HG03558 (cell line): ENCODE results near the gene DACT3.

Experiments
- ATAC-seq: cut with Tn5 transposase; IDR thresholded peaks from one replicate; pipeline ENCODE4 v1.9.1; 2021; ENCODE audit warnings: moderate number of reproducible peaks; ENCODE audit not compliant: unreplicated experiment; ENCODE audit errors: extremely low read depth

The DACT3 gene

DNA sequence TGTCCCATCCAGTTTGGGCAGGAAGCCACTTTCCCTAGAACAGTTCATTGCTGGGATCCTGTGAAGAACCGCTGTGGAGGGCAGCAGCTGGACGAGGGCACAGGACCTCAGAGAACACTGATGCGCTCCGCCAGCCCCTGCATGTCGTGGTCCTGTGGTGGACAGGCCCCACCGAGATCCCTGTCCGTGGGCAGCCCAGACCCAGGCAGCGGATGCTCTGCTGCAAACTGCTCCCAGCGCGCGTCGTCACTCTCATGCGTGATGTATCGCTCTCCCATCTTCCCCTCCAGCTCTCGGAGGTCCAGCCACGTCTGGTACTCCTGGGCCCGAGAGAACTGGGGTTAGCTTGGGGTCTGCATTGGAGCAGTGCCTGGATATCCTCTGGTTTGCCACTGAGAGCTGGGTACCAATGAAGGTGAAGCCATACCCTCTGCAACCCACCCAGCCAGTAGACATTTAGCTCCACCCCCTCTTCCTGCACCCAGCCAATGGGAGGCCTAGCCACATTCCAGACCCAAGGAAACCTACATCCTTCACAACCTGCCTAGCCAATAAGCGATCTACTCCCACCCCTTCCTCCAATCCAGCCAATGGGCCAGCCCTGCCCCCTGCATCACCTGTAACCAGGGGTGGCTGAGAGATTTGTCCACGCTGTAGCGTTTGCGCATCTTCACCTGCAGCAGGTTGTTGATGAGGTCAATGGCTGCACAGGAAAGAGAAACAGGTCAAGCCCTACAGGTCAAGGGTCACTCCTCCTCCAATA, 13.6 kb upstream of the DACT3 start:
- ATAC-seq = no peak

GRCh38 chr19:46670813-46671212, 9.8 kb upstream of the DACT3 start:
- ATAC-seq = no peak

DNA sequence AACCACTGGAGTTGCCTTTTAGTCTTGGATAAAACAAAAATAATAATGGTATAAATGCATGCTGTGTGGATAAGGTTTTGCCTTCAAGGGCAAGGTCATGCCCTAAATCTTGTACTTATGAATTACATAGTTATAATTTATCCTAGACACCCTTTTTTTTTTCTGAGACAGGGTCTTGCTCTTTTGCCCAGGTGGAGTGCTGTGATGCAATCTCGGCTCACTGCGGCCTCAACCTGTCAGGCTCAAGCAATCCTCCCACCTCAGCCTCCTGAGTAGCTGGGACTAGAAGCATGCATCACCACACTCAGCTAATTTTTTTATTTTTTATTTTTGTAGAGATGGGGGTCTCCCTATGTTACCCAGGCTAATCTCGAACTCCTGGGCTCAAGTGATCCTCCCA, 7.7 kb upstream of the DACT3 start:
- ATAC-seq = no peak

DNA sequence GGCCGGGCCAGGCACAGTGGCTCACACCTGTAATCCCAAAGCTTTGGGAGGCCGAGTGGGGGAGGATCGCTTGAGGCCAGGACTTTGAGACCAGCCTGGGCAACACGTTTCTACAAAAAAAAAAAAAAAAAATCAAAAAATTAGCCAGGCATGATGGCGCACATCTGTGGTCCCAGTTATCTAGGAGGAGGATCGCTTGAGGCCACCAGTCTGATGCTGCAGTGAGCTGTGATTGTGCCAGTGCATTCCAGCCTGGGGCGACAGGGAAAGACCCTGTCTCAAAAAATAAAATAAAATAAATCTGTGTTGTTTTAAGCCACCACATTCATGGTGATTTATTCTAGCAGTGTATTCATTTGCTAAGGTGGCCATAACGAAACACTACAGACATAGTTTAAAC, 4.1 kb upstream of the DACT3 start:
- ATAC-seq = no peak

- ATAC-seq = no peak
Observed at GRCh38 chr19:46661735-46662592, 982 bp upstream of the DACT3 start.

- ATAC-seq = no peak
Observed at GRCh38 chr19:46660551-46661019, 397 bp downstream of the DACT3 start.

GRCh38 chr19:46660008-46660517, 919 bp downstream of the DACT3 start:
- no peak for ATAC-seq

DNA sequence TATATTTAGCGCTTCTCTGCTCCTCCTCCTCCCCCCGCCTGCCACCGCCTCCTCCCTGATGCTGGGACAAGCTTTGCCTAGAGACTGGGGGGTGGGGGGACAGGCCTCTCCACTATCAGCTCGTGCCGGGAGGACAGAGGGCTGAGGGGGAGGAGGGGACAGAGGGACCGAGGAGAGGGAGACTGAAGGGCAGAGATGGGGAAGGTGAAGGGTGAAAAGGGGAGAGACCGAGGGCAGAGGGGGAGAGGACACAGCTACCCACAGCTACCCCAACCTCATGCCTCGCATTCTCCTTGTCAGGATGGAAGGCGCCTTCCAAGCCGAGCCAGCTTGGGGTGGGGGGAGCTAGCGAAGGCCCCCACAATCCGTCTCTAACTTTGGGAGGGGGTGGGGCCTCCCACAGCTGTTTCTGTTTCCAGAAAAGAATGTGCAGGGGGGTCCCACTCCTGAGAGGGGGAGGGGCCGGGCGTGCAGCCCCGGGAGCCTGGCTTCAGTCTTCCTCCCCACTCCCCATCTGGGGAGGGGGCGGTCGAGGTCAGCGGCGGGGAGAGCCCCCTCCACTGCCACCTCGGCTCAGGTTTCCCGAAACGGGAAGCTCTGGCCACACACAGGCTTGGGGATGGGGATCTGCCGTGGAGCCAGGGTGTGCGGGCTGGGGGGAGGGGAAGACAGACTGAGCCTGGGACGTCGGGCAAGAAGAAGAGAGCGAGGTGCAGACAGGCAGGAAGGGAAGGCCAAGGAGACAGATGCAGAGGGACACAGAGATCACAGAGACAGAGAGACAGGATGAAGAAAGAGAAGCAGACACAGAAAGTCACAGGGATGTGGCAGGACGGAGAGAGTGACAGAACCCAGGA, 1.6 kb downstream of the DACT3 start:
- no peak for ATAC-seq

GRCh38 chr19:46656541-46656940, 4.4 kb downstream of the DACT3 start:
- no peak for ATAC-seq

DNA sequence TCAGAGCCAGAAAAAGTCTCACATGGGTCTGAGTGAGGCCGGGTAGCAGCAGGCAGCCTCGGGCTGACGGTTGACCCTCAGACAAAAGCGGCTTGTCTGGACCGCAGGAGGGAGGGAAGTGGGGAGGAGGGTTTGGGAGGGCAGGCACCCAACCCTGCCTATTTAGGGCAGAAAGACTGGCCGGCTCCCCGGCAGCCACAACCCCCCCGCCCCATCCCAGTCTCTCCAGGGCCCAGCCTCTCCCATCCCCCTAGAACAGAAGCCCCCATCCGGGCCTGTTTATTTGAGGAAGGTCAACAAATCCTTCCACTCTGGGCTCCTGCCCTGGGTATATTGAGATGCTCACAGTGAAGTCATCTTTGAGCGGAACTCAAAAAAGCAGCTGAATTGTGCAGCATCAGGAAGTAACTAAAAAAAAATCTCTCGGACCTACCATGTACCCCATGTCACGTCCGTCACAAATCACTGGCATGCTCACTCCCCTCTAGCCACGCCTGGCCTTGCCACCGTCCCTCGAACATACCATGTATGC, 6.3 kb downstream of the DACT3 start:
- ATAC-seq = no peak

- ATAC-seq = no peak
Observed at GRCh38 chr19:46650445-46650844, 10.5 kb downstream of the DACT3 start.

DNA sequence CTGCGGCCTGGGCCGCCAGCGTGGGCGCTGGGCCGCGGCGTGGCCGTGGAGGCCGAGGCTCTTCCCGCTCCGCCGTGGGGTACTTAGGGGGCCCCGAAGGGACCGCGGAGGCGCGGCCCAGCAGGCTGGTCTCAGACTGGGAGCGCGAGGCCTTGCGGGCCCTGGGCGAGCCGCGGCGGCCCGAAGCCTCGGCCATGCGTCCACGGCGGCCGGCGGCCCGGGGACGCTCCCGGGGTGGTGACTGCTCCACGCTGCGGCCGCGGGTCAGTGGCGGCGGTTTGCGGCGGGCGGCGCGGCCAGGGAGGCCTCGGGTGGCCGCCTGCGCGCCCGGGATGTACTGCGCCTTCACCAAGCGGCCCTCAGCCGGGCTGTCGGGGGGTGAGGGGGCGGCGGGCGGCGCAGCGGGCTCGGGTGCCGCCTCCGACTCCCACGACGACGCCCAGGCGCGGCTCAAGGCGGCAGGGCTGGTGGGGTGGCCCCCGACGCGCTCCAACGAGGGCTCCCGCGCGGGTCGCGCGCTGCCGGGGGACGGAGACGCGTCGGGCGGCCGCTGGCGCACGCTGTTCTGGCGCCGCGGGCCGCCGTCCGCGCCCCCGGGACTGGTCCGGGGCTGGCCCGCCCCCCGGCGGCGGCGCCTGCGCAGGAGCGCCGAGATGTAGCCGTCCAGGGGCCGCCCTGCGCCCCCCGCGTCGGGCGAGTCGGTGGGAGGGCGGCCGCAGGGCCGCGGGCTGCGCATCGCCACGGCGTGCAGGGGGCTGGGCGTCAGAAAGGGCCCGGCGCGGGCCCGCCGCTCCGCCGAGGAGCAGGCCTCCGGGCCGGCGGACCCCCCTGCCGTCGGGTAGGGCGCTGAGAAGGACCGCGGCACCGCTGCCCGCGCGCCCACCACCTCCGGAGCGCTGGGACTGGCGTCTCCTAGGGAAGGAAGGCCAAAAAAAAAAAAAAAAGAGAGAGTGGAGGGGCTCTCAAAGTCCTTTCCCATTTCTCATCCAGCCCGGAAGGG, 11.7 kb downstream of the DACT3 start:
- no peak for ATAC-seq

DNA sequence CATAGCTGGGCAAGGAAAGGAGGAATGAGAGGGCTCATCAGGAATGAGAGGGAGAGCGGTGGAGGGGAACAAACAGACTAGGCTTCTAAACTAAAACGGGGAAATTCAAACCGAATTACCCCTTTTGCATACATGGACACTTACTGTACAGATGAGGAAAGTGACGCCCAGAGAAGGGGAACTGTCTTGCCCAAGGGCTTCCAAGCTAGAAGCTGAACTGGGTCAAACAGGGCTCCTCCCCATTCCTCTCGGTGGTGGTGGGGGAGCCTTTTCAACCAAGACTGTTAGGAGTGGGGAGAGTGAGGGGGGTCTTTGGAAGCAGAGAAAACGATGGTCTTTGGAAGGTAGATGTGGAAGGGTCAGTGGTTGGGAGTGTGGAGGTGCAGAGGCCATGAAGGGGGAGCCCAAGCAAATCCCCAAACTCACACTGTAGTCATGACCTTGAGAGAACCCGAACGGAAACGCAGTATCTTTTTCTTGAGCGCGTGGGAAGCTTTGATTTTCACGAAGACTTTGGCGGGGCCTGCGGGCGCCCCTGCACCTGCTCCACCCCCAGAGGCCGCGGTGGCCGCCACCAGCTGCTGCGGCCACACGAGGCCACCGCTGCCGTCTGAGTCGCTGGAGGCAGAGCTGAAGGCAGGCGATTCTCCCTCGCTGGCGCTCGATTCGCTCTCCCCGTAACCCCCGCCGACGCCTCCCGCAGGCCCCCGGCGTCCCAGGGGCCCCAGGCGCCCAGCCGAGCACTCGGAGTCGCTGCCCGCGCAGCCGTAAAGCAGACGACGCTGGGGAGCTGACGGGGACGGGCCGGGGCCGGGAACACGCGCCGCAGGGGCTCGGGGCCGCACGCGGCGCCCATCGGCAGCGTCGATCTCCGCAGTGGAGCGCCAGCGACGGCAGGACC, 12.7 kb downstream of the DACT3 start:
- no peak for ATAC-seq

GRCh38 chr19:46646402-46646801, 14.6 kb downstream of the DACT3 start:
- ATAC-seq = no peak

GRCh38 chr19:46644720-46645119, 16.3 kb downstream of the DACT3 start:
- no peak for ATAC-seq

DNA sequence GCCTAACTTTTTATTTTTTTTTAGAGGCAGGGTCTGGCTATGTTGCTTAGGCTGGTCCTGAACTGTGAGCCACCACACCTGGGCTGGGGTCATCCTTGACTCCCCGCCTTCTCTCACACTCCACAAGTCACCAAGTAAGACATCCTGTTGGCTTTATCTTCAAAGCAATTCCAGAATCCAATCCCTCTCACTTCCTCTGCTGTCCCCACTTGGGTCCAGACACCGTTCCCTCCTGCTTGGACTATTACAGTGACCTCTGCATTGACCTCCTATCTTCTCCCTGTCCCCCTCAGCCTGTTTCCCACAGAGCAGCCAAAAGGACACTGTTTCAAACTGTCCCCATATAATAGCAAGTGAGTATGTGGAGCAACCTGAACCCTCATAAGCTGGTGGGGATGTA, 20.3 kb downstream of the DACT3 start:
- ATAC-seq = no peak

DNA sequence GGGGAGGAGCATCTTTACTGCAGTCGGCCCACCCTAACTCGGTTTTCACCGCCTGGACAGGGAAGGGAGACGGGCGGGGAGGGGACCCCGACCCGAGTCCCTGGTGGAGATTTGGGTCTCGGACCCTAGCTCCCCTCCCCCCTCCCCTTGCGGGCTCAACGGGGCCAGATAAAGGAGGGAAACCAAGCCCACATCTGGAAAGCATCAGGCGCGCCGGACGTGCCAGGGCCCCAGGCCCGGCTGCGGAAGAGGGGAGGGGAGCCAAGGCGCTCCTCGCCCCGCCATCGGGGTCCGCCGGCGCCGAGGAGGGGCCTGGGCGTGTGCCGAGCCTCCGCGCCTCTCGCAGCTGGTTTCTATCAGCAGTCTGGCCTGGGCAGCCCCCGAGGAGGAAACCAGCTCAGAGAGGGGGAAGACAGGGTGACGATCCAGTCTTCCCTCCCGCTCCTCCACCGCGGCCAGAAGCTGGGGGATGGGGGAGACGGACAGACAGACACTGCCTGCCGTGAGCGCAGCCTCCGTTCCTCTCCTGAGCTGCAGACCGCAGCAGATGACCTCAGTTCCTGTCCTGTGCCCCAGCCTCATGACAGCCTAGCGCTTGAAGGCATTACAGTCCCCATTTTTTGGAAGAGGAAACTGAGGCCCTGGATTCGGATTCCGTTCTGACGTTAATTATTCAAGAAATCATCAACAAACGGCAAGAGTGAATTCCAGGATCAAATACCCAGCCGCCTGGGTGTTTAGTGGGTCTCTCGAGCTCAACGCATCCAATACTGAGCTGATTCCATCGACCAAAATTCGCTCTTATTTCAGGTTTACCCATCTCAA, 21.4 kb downstream of the DACT3 start:
- no peak for ATAC-seq
